HFFc6 (cell line): ENCODE results near the gene RBP5. TPM values are rescaled to one million over a fixed set of nuclear protein-coding genes. Genes with fewer than 3 reads are reported as not detected.
A peak's percentile ranks its signal among the peaks of the same experiment; 100 is the strongest.

Experiments
- DNase-seq: peaks from one replicate; pipeline ENCODE4 v3.0.0-alpha.2; 2018
- H3K27ac Mint-ChIP-seq: 2 replicates; pipeline ENCODE4 v1.8.0; 2020; ENCODE audit warnings: mild to moderate bottlenecking, mixed read lengths
- H3K27me3 Mint-ChIP-seq: 2 replicates; pipeline ENCODE4 v1.8.0; 2021; ENCODE audit warnings: mild to moderate bottlenecking, moderate library complexity, mixed read lengths; ENCODE audit not compliant: insufficient read depth
- H3K36me3 Mint-ChIP-seq: 2 replicates; pipeline ENCODE4 v1.8.0; 2021; ENCODE audit warnings: low read depth, mixed read lengths
- H3K4me1 Mint-ChIP-seq: 2 replicates; pipeline ENCODE4 v1.8.0; 2020; ENCODE audit warnings: low read depth, mixed read lengths
- H3K4me3 Mint-ChIP-seq: 2 replicates; pipeline ENCODE4 v1.8.0; 2020; ENCODE audit warnings: mild to moderate bottlenecking, moderate library complexity, mixed read lengths
- H3K9me3 Mint-ChIP-seq: 2 replicates; pipeline ENCODE4 v1.8.0; 2020; ENCODE audit warnings: mild to moderate bottlenecking, mixed read lengths
- total RNA-seq, 6 experiments: library from RNA; stranded (reverse); fragmentation: NEBNext Ultra II Directional; extraction: Animal tissue kit (Norgen Biotek cat#: 25700); gene quantifications; 2 replicates in 1 of 6; 3 replicates in 5 of 6; pipeline ENCODE4 v1.2.3, GENCODE V29; 2021
- TF ChIP-seq, protein P1 (sequence below): fragments of 200-600 bp; sonication (generic); IDR thresholded peaks from 2 replicates; pipeline ENCODE4 v1.5.0; 2021; ENCODE audit warnings: antibody characterized with exemption, mild to moderate bottlenecking

RBP5 gene
- total RNA-seq, 6 experiments from 2014 or later = not detected

DNA sequence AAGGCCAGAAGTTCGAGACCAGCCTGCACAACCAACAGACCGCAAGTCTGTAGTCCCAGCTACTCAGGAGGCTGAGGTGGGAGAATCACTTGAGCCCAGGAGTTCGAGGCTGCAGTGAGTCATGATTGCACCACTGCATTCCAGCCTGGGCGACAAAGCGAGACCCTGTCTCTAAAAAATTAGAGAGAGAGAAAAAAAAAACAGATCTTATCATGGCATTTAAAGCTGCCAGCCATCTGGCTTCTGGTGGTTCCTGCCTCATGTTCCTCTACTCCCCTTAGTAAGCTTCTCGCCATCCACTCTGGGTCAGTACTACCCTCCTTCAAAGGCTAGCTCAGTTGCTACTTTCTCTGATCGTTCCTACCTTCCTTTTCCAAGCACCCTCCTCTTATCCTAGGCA, 17.5 kb upstream of the RBP5 start:
- no peak overlapping the region for H3K27ac Mint-ChIP-seq
- H3K27me3 Mint-ChIP-seq = no peaks in the 10 kb centered on the region; the same call in none of the 2 replicates
- TF ChIP-seq, protein P1, sequence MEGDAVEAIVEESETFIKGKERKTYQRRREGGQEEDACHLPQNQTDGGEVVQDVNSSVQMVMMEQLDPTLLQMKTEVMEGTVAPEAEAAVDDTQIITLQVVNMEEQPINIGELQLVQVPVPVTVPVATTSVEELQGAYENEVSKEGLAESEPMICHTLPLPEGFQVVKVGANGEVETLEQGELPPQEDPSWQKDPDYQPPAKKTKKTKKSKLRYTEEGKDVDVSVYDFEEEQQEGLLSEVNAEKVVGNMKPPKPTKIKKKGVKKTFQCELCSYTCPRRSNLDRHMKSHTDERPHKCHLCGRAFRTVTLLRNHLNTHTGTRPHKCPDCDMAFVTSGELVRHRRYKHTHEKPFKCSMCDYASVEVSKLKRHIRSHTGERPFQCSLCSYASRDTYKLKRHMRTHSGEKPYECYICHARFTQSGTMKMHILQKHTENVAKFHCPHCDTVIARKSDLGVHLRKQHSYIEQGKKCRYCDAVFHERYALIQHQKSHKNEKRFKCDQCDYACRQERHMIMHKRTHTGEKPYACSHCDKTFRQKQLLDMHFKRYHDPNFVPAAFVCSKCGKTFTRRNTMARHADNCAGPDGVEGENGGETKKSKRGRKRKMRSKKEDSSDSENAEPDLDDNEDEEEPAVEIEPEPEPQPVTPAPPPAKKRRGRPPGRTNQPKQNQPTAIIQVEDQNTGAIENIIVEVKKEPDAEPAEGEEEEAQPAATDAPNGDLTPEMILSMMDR = no peak
- H3K4me3 Mint-ChIP-seq = no peak overlapping the region
- peaks cover 25% of the 10 kb centered on the region for H3K4me1 Mint-ChIP-seq
- no peaks in the 10 kb centered on the region for H3K9me3 Mint-ChIP-seq
- DNase-seq = no peak
- no peaks in the 10 kb centered on the region for H3K36me3 Mint-ChIP-seq

DNA sequence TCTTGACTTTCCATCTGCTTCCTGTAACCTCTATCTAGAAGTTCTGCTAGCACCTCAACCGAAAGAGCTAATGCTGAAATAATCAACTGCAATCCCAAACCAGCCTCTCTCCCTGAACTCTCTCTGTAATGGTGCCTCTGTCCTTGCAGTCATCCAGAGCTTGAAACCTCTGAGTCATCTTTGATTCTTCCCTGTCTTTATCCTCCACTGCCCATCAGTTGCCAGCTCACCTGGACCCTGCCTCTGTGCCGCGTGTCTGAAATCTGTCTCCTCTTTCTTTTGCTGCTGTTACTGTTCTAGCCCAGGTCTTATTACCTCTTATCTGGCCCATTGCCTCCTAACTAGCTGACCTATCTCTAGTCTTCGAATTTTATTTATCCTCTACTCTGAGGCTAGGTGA, 17.0 kb upstream of the RBP5 start:
- TF ChIP-seq, protein P1 = no peak
- Mint-ChIP-seq H3K36me3 (no peaks in the 10 kb centered on the region), H3K27me3 (no peaks in the 10 kb centered on the region; the same call in none of the 2 replicates), H3K9me3 (no peaks in the 10 kb centered on the region), H3K27ac (no peak overlapping the region), H3K4me3 (no peak overlapping the region), H3K4me1 (peaks cover 25% of the 10 kb centered on the region)
- no peak for DNase-seq

DNA sequence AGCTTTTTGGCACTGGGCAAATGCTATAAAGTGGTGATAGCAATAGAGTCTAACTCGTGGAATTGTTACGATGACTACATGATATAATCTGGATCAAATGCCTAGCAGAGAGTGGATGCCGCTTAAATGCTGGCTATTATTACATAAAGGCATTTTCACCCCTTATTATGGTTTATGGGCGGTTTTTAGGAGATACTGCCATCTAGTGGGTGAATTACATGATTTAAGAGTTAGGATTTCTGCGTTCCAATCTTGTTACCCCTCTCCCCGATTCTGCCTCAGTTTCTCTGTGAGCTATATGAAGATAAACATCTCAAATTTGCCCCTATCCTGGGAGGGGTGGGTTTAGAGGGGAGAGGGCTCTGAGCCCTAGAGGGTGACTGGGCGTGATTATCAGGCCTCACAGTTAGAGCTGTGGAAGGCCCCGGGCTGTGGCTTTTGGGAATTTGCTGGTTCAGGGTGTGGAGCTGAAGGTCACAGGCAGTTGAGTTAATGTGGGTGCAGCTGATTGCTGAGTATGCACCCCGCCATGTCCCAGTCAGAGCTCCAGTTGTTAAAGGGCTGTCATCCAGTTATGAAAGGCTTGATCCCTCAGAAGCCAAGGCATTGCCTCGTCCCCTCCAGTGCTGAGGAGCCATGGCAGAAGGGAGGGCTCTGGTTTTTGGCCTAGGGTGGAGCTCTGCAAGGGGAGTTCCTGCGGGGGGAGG, 15.9 kb upstream of the RBP5 start:
- H3K27ac Mint-ChIP-seq = no peak overlapping the region
- TF ChIP-seq, protein P1 = peak; percentile 83
- no peaks in the 10 kb centered on the region for H3K9me3 Mint-ChIP-seq
- H3K36me3 Mint-ChIP-seq = no peaks in the 10 kb centered on the region
- H3K27me3 Mint-ChIP-seq = no peaks in the 10 kb centered on the region; the same call in none of the 2 replicates
- H3K4me1 Mint-ChIP-seq = peaks cover 25% of the 10 kb centered on the region
- peak; percentile 21 for DNase-seq
- H3K4me3 Mint-ChIP-seq = no peak overlapping the region

DNA sequence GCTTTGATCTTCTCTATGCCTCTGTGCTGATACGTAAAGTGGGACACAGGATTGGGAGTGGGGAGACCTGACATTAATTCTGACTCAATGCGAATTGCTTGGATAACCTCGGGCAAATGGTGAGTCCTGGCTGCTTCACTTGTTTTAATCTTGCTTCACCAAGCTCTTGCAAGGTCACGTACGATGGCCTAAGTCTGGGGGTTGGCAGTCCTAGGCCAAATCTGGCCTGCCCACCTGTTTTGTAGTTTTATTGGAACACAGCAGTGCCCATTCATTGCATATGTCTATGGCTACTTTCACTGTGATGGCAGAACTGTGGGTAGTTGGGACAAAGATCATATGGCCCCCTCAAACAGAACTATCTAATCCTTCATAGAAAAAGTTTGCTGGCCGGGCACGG, 14.9 kb upstream of the RBP5 start:
- Mint-ChIP-seq H3K27ac (no peak overlapping the region), H3K36me3 (peaks cover 6% of the 10 kb centered on the region), H3K27me3 (no peaks in the 10 kb centered on the region; the same call in none of the 2 replicates), H3K4me3 (no peak overlapping the region), H3K9me3 (no peaks in the 10 kb centered on the region), H3K4me1 (peaks cover 25% of the 10 kb centered on the region)
- DNase-seq = no peak
- TF ChIP-seq, protein P1 = no peak

DNA sequence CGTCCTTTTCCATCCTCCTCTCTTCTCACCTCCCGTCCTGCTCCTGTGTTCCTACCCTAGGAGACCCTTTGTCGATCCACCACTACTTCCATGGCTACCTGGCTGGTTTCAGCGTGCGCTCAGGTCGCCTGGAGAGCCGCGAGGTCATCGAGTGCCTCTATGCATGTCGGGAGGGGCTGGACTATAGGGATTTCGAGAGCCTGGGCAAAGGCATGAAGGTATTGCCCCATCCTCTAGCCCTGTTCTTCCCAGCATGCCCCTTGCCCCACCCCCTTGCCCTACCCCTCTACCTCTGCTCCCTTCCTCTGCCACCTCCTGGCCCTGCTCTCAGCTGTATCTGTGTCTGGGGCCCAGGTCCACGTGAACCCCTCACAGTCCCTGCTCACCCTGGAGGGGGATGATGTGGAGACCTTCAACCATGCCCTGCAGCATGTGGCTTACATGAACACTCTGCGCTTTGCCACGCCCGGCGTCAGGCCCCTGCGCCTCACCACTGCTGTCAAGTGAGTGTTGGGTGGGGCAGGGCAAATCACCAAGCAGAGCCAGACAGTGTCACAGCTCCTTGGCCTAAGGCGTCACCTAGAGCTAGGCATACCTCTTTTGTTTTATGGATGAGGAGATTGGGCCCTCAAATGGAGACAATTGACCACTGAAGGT, 14.2 kb upstream of the RBP5 start:
- H3K4me3 Mint-ChIP-seq = no peak overlapping the region
- no peaks in the 10 kb centered on the region for H3K9me3 Mint-ChIP-seq
- TF ChIP-seq, protein P1 = no peak
- H3K27me3 Mint-ChIP-seq = no peaks in the 10 kb centered on the region; the same call in none of the 2 replicates
- H3K27ac Mint-ChIP-seq = no peak overlapping the region
- peaks cover 25% of the 10 kb centered on the region for H3K4me1 Mint-ChIP-seq
- H3K36me3 Mint-ChIP-seq = peaks cover 6% of the 10 kb centered on the region
- DNase-seq = no peak
